Astrocyte of the spinal cord (primary cell): Measurements from ENCODE around the gene NAA80.

Experiments
- DNase-seq: peaks from one replicate; pipeline ENCODE4 v3.0.0; 2011; ENCODE audit warnings: low read depth, low spot score
- H3K4me3 ChIP-seq: 2 replicates; pipeline ENCODE4 v1.5.1; 2011; ENCODE audit warnings: low read depth, mild to moderate bottlenecking, low read length, moderate library complexity
- CTCF ChIP-seq: IDR thresholded peaks from 2 replicates; pipeline ENCODE4 v1.5.1; 2012; ENCODE audit warnings: low read depth, mild to moderate bottlenecking, low read length, inconsistent platforms
- in situ Hi-C: cut with HindIII; loops from 2 replicates; pipeline ENCODE4 v1.10.0; 2017; ENCODE audit warnings: low sequenced_read_pairs

The NAA80 gene

GRCh38 chr3:50279255-50280016, 19.8 kb downstream of the NAA80 start:
- in situ Hi-C loops = no loop called here
- DNase-seq = no peak
- H3K4me3 ChIP-seq = no peak overlapping the region
- no peak for TF ChIP-seq CTCF

- no peak for DNase-seq
- TF ChIP-seq CTCF = no peak
- H3K4me3 ChIP-seq = no peak within 1 kb of the TSS
- in situ Hi-C loops = no loop called here
Measured at GRCh38 chr3:50278880-50279224, 20.4 kb downstream of the NAA80 start, which contains the start of gene LSMEM2. LSMEM2 (plus strand) TSS chr3:50279087; CDS start chr3:50279114, 27 bp downstream.

- TF ChIP-seq CTCF = no peak
- no peak for DNase-seq
- in situ Hi-C loops = no loop called here
- H3K4me3 ChIP-seq = no peak overlapping the region
Measured at GRCh38 chr3:50278123-50278879, 20.9 kb downstream of the NAA80 start.

- no peak for TF ChIP-seq CTCF
- no peak overlapping the region for H3K4me3 ChIP-seq
- in situ Hi-C loops = no loop called here
- DNase-seq = no peak
Measured at GRCh38 chr3:50276762-50277101, 22.5 kb downstream of the NAA80 start.

- in situ Hi-C loops = no loop called here
- no peak for DNase-seq
- H3K4me3 ChIP-seq = no peak overlapping the region
- no peak for TF ChIP-seq CTCF
Measured at GRCh38 chr3:50275996-50276761, 23.0 kb downstream of the NAA80 start.

GRCh38 chr3:50275141-50275995, 23.8 kb downstream of the NAA80 start:
- TF ChIP-seq CTCF = no peak
- H3K4me3 ChIP-seq = no peak overlapping the region
- in situ Hi-C loops = no loop called here
- DNase-seq = no peak
